AG08396 (cell line): Measurements from ENCODE around the gene IZUMO1R.
A peak's percentile ranks its signal among the peaks of the same experiment; 100 is the strongest.
"Not testable (repeated sequence)": the region's sequence is repeated elsewhere in the genome, so short reads cannot be mapped to it uniquely, and the experiment has no call there.

Experiments used
- DNase-seq: peaks from one replicate; pipeline ENCODE4 v3.0.0; 2012; ENCODE audit warnings: low spot score, mixed read lengths

The IZUMO1R gene

GRCh38 chr11:94303966-94304958 is at the start of gene IZUMO1R:
TSS of gene IZUMO1R (plus strand) at chr11:94304580. CDS start at chr11:94305637, 1,057 bp downstream.
- DNase-seq, result no peak

- no peak for DNase-seq
Measured at GRCh38 chr11:94271885-94272372, 32.5 kb upstream of the IZUMO1R start.

- DNase-seq, result no peak
Measured at GRCh38 chr11:94272738-94273313, 31.6 kb upstream of the IZUMO1R start.

GRCh38 chr11:94275961-94276360 is 28.4 kb upstream of the IZUMO1R start:
- no peak for DNase-seq

DNA sequence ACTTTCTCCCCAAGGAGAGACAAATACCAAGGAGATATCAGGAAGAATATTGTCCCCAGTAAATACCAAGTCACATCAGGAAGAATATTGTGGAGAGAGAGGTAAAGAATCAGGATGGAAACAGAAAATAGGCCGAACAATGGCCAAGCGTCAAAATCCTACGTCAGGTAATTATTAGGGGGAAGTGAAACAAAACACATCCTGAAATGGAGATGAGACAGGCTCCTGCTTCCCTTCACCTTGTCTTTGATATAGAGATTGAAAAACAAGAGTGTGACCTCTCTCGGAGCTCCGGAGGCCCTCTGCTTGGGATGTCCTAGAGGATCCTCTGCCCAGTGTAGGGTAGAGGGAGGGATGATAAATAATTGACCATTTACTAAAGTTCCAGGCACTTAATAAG is 27.4 kb upstream of the IZUMO1R start:
- no peak for DNase-seq

- DNase-seq, result not testable (repeated sequence)
Measured at GRCh38 chr11:94278207-94278606, 26.2 kb upstream of the IZUMO1R start.

- no peak for DNase-seq
Measured at GRCh38 chr11:94279996-94280395, 24.4 kb upstream of the IZUMO1R start.

GRCh38 chr11:94281324-94281723 is 23.1 kb upstream of the IZUMO1R start:
- DNase-seq, result no peak

GRCh38 chr11:94283678-94284077 is 20.7 kb upstream of the IZUMO1R start:
- DNase-seq, result no peak

GRCh38 chr11:94295534-94295933 is 8.8 kb upstream of the IZUMO1R start:
- no peak for DNase-seq

- no peak for DNase-seq
Measured at GRCh38 chr11:94297985-94298576, 6.3 kb upstream of the IZUMO1R start.

DNA sequence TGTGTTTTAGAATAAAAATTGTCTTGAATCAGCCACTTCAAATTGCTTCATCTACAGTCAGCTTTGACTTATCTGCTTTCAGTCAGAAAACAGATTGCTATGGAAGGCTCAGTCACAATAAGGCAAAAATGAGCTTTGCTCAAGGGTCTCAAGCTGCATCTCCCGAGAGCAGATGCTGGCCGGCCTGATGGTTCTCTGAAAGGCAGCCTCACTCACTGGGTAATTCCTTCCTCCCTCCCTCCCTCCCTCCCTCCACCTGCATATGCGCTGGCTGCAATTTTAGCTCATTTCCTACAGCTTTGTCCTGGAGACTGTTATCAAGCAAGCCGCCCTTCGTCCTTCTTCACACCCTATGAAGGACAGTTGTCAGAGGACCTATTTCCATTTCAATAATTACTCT is 1.6 kb upstream of the IZUMO1R start:
- no peak for DNase-seq

DNA sequence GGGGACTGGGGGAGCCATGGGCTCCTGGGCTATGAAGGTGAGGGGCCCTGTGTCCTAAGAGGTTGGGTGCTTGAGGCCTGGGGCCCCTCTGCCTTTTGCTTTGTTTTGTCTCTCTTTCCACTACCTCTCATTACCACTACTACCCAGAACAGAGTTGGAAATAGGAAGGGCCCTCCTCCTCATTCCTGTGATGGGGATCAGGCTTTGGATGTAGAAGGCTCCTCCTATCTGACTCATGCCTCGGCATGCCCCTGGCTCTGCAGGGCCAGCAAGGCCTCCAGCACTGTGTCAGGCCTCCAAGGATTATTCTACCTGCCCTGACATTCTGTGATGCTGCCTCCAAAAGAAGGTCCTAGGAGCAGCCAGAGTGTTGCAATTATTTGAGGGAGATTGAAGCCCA is 766 bp downstream of the IZUMO1R start:
- peak; percentile 63 for DNase-seq

DNA sequence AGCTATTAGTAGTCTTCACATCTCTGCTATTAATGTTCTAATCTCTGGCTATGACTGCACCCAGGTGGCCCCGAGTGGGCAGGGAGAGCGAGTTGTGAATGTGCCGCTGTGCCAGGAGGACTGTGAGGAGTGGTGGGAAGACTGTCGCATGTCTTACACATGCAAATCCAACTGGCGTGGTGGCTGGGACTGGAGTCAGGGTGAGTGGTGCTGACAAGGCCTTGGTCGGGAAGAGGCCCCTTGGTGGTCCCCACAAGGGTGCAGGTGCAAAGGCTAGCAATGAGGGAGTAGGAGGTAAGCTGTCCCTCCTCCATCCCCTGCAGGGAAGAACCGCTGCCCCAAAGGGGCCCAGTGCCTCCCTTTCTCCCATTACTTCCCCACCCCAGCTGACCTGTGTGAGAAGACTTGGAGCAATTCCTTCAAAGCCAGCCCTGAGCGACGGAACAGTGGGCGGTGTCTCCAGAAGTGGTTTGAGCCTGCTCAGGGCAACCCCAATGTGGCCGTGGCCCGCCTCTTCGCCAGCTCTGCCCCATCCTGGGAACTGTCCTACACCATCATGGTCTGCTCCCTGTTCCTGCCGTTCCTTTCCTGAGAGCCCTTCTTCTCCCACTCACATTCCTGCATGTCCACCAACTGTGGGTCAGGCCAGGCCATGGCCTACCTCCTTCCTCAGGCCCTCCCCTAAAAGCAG is 2.9 kb downstream of the IZUMO1R start:
- no peak for DNase-seq

GRCh38 chr11:94308024-94308423 is 3.6 kb downstream of the IZUMO1R start:
- no peak for DNase-seq

GRCh38 chr11:94309757-94310156 is 5.4 kb downstream of the IZUMO1R start:
- no peak for DNase-seq

- DNase-seq, result no peak
Measured at GRCh38 chr11:94310191-94310875, 6.0 kb downstream of the IZUMO1R start.

- no peak for DNase-seq
Measured at GRCh38 chr11:94312339-94312738, 8.0 kb downstream of the IZUMO1R start.

DNA sequence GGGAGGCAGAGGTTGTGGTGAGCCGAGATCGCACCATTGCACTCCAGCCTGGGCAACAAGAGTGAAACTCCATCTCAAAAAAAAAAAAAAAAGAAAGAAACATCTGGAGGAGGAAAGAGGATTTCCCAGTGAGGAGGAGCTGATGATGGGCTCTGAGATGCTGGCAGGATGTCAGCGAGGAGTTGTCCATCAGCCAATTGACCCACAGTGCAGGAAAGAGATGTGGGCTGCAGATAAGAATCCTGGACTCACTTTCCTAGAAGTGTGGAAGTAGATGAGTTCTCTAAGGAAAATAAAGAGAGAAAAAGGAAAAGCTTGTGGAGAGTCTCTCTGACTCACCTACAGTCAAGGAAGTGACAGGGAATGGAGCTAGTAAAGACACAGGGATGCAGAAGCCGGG is 9.7 kb downstream of the IZUMO1R start:
- DNase-seq, result no peak

DNA sequence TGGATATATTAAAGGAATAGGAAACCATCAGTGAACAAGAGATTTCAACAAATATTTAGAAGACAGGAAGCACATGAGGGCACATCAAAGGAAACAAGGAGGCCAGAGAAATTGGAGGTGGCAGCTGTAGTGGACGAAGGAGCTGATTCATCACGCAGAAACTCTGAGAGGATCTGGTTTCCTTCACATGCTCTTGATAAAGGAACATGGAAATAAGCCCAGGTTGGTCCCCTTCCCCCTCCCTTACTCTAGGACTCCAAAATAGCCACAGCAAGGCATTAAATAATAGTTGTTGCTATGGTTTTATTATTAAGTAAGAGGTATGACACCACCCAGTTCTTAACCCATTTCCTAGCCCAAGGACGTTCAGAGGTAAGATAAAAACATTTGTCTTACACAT is 11.3 kb downstream of the IZUMO1R start:
- no peak for DNase-seq

DNA sequence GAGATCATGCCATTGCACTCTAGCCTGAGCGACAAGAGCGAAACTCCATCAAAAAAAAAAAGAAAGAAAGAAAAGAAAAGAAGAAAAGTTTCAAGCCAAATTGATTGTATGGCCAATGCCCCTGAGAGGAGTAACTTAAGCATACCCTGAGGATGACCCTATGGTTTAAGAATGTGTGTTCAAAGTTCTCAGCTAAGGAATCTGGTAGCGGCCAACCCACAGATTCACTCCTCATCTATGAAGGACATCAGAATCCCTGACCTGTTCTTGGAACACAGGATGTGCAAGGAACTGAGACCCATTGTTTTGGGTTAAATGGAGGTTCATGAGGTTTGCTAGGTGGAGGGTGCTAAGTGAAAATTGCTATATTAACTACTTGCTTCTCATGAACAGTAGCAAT is 18.1 kb downstream of the IZUMO1R start:
- DNase-seq, result no peak

DNA sequence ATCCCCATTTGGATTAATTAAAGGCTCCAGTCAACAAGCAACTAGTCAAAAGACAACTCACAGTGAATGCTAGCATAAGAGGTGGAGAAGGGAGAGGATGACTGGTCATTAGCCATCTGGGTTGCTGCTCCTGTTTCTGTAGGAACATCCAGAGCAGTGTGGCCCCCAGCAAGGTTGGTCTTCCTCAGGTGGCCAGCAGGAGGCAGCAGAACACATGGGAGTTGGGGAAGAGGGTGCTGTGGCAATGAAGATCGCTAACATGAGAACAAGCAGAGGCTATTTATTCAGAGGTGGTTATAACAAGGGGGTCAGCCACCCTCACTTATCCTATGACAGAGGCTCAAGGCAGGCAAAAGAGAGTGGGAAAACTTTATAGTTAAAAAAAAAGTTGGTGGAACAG is 21.3 kb downstream of the IZUMO1R start:
- DNase-seq, result peak; percentile 47
